ENCODE data around the gene SPOCK1. TPM values are rescaled to one million over a fixed set of nuclear protein-coding genes. Genes with fewer than 3 reads are reported as not detected.

SPOCK1 gene
- total and polyA plus RNA-seq, 2 of the 13 experiments (the other 11 are each of a cell fraction or from before 2014, with no cell fraction given): 0.18 to 0.29 TPM

DNA sequence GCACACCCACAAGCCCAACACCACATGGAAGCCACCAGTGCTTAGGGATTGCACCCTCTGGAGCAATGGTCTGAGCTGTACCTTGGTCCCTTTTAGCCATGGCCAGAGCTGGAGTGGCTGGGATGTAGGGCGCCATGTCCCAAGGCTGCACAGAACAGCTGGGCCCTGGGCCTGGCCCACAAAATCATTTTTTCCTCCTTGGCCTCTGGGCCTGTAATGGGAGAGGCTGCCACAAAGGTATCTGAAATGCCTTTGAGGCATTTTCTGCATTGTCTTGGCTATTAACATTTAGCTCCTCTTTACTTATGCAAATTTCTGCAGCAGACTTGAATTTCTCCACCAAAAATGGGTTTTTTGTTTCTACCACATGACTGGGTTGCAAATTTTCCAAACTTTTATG, 117.6 kb downstream of the SPOCK1 start:
- intact Hi-C loops (cut with micrococcal nuclease; ENCODE audit: unreplicated experiment) (no loop called here), in situ Hi-C loops (cut with HindIII; ENCODE audit: extremely low pct_ligation_motif_present, low pct_unique_long_range_greater_than_20kb) (no loop called here)
- no peak for DNase-seq (ENCODE audit: low spot score)
- ChIA-PET POLR2A (no interaction called here), CTCF (ENCODE audit: low intra/inter-chr PET ratio, low total read pairs) (no interaction called here)
- no peak overlapping the region for H3K4me2 ChIP-seq (ENCODE audit: low read depth, low read length)
- no TSS peak for BruUV-seq (replicated peaks)
- H3K4me3 ChIP-seq (replicated peaks in 1 of 3; ENCODE audit: insufficient read depth in 1 of 3, low read depth in 2 of 3, low read length in 3 of 3): no peak overlapping the region
- no peaks in the 10 kb centered on the region for H4K20me1 ChIP-seq (ENCODE audit: insufficient read depth, low read length)
- no peak overlapping the region for H3K27ac ChIP-seq (ENCODE audit: extremely low read length, insufficient read depth, low read length)
- 0% methylated on average over 1 of the region's 1 CpG for WGBS (ENCODE audit: low lambda C conversion rate)
- ATAC-seq: no peak
- no peak overlapping the region for H3K9ac ChIP-seq (ENCODE audit: insufficient read depth, low read depth, low read length)
- H3K4me1 ChIP-seq (ENCODE audit: insufficient read depth, low read length): no peaks in the 10 kb centered on the region
- no peaks in the 10 kb centered on the region for H3K79me2 ChIP-seq (ENCODE audit: insufficient read depth, low read length)
- no peaks in the 10 kb centered on the region for H3K36me3 ChIP-seq (replicated peaks in 1 of 2; ENCODE audit: control insufficient read depth in 1 of 2, insufficient read depth in 2 of 2, low read length in 2 of 2)
- no peak for FAIRE-seq
- H2AFZ ChIP-seq (ENCODE audit: low read length): no peak overlapping the region
- peaks cover 34% of the 10 kb centered on the region for H3K9me3 ChIP-seq (ENCODE audit: low read length)
- no peak for TF ChIP-seq ZNF747 (CRISPR knock-in tag; IDR thresholded peaks at IDR 0.05; ENCODE audit: borderline replicate concordance)
- no peaks in the 10 kb centered on the region for H3K27me3 ChIP-seq (ENCODE audit: control insufficient read depth in 1 of 2, insufficient read depth in 2 of 2, low read length in 2 of 2)

DNA sequence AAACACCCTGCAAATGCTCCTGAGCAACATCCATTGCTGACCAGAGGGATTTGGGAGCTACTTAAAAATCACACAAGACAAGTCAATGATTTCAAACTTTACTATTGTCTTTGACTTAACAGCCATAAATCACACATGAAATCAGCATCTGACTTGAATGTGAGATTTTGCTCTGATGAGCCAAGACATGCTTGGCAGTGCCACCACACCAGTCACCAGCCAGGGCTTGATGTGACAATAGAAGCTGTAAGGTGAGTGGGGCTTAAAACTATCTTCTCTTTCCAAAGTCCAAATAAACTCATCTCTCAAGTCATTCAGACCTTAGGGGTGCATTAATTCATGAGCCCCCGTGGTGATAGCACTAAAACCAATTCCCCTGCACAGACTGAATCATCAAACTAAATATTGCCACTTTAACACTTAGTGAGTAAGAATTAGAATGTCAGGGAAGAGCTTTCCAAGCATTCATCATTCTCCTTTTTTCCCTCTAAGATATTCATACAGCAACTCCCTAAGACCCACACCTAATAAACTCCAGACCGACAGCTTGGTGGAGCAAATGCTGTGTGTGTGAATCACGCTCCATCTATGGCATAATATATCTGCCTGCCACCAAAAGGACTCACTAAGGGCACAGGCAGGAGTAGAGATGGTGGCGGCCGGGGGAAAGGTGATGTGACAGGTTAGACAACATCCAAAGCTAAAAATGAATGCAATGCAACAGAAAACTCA, 119.4 kb downstream of the SPOCK1 start:
- intact Hi-C loops (cut with micrococcal nuclease; ENCODE audit: unreplicated experiment) (no loop called here), in situ Hi-C loops (cut with HindIII; ENCODE audit: extremely low pct_ligation_motif_present, low pct_unique_long_range_greater_than_20kb) (no loop called here)
- Histone ChIP-seq H3K9ac (ENCODE audit: insufficient read depth, low read depth, low read length) (no peak overlapping the region), H3K79me2 (ENCODE audit: insufficient read depth, low read length) (no peaks in the 10 kb centered on the region), H3K36me3 (replicated peaks in 1 of 2; ENCODE audit: control insufficient read depth in 1 of 2, insufficient read depth in 2 of 2, low read length in 2 of 2) (no peaks in the 10 kb centered on the region), H3K9me3 (ENCODE audit: low read length) (peaks cover 34% of the 10 kb centered on the region), H3K4me2 (ENCODE audit: low read depth, low read length) (no peak overlapping the region), H3K27me3 (ENCODE audit: control insufficient read depth in 1 of 2, insufficient read depth in 2 of 2, low read length in 2 of 2) (no peaks in the 10 kb centered on the region; a peak in 1 of 5 replicates), H3K27ac (ENCODE audit: extremely low read length, insufficient read depth, low read length) (no peak overlapping the region), H2AFZ (ENCODE audit: low read length) (no peak overlapping the region), H3K4me1 (ENCODE audit: insufficient read depth, low read length) (no peaks in the 10 kb centered on the region), H3K4me3 (replicated peaks in 1 of 3; ENCODE audit: insufficient read depth in 1 of 3, low read depth in 2 of 3, low read length in 3 of 3) (no peak overlapping the region), H4K20me1 (ENCODE audit: insufficient read depth, low read length) (no peaks in the 10 kb centered on the region)
- POLR2A ChIA-PET: no interaction called here
- BruUV-seq (replicated peaks): no TSS peak
- no peak for FAIRE-seq
- CTCF ChIA-PET (ENCODE audit: low intra/inter-chr PET ratio, low total read pairs): no interaction called here
- no peak for ATAC-seq
- DNase-seq (ENCODE audit: low spot score): no peak
- WGBS (ENCODE audit: low lambda C conversion rate): 8% methylated on average over 5 of the region's 5 CpGs
- TF ChIP-seq SPEN (CRISPR knock-in tag; IDR thresholded peaks at IDR 0.05; ENCODE audit: low read depth) (no peak), SMARCE1 (IDR thresholded peaks at IDR 0.05; ENCODE audit: borderline replicate concordance) (no peak), PHF21A (CRISPR knock-in tag; IDR thresholded peaks at IDR 0.05) (no peak), TBX3 (IDR thresholded peaks at IDR 0.05; ENCODE audit: borderline replicate concordance) (no peak), CBX2 (IDR thresholded peaks at IDR 0.05; ENCODE audit: low read depth, low read length) (no peak), CBX2 (CRISPR knock-in tag; IDR thresholded peaks at IDR 0.05; ENCODE audit: low read depth) (no peak), ATF6 (CRISPR knock-in tag; conservative IDR thresholded peaks at IDR 0.05) (no peak), ZNF691 (CRISPR knock-in tag; IDR thresholded peaks at IDR 0.05; ENCODE audit: borderline replicate concordance, low read depth) (no peak), ZNF205 (CRISPR knock-in tag; IDR thresholded peaks at IDR 0.05) (no peak), SMYD3 (CRISPR knock-in tag; IDR thresholded peaks at IDR 0.05) (no peak), LCORL (IDR thresholded peaks at IDR 0.05) (no peak), LCORL (CRISPR knock-in tag; IDR thresholded peaks at IDR 0.05) (no peak), ZBTB14 (CRISPR knock-in tag; IDR thresholded peaks at IDR 0.05) (no peak), RNF2 (conservative IDR thresholded peaks at IDR 0.05; ENCODE audit: low read depth) (no peak), KAT8 (CRISPR knock-in tag; IDR thresholded peaks at IDR 0.05) (no peak), NR3C1 (CRISPR knock-in tag; IDR thresholded peaks at IDR 0.05) (no peak)
